Loucy (cell line): ENCODE results near the gene IFI35.

Experiments
- CTCF ChIP-seq: fragments of 200-600 bp; sonication (generic); conservative IDR thresholded peaks from 2 replicates; pipeline ENCODE4 v1.5.1; 2014; ENCODE audit warnings: mild to moderate bottlenecking, antibody characterized with exemption, low read length
- EZH2phosphoT487 ChIP-seq: fragments of 200-600 bp; IDR thresholded peaks from 2 replicates; pipeline ENCODE4 v1.6.1; 2018; ENCODE audit warnings: antibody characterized with exemption, mild to moderate bottlenecking, moderate library complexity, borderline replicate concordance

DNA sequence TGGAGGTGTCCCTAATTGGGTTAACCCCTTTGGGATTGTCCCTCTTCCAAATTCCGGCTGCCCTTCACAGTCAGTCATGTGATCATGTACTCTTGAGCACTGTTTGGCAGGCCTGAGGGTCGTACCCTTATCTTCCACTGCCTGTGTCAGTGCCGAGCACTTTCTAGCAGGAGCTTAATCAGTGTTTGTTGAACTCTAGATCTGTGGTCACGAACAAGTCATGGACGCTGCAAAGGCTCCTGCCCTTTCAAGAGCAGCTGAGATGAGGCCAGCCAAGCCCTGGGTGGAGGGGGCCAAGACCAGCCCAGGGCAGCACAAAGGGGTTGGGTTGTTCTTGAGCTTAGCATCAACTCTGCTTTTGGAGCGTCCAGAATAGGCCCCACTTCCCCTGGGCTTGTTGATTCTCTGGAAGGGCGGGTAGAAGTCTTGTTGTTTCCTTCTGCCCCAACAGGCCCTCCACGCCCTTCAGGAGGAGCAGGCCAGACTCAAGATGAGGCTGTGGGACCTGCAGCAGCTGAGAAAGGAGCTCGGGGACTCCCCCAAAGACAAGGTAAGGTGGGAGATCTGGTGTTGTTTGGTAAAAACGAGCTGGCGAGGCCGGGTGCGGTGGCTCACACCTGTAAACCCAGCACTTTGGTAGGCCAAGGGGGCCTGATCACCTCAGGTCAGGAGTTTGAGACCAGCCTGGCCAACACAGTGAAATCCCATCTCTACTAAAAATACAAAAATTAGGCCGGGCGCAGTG lies 5.3 kb downstream of the IFI35 start:
- TF ChIP-seq CTCF: no peak
- no peak for TF ChIP-seq EZH2phosphoT487
